COLO668 (cell line): Measurements from ENCODE around the gene SOCS4.

Experiments
- DNase-seq: peaks from one replicate; lab custom pipeline; 2025; ENCODE audit not compliant: unreplicated experiment; lab: John Stamatoyannopoulos, UW

Gene SOCS4

GRCh38 chr14:55085060-55085660 lies 58.1 kb downstream of the SOCS4 start:
- DNase-seq, result no peak

GRCh38 chr14:55086938-55087337 lies 59.9 kb downstream of the SOCS4 start:
- DNase-seq, result no peak

- DNase-seq, result no peak
Observed at GRCh38 chr14:55088356-55088755, 61.3 kb downstream of the SOCS4 start.

GRCh38 chr14:55092341-55092740 lies 65.3 kb downstream of the SOCS4 start:
- no peak for DNase-seq

- DNase-seq, result no peak
Observed at GRCh38 chr14:55094292-55095157, 67.5 kb downstream of the SOCS4 start.

GRCh38 chr14:55097881-55098560 lies 71.0 kb downstream of the SOCS4 start:
- DNase-seq, result no peak

- DNase-seq, result no peak
Observed at GRCh38 chr14:55098561-55098898, 71.5 kb downstream of the SOCS4 start.
